ENCODE measurements around the gene MRGPRD. TPM values are rescaled to one million over a fixed set of nuclear protein-coding genes. Genes with fewer than 3 reads are reported as not detected.
A peak's percentile ranks its signal among the peaks of the same experiment; 100 is the strongest.

Gene MRGPRD
- total and polyA plus RNA-seq, 9 donors, result not detected

DNA sequence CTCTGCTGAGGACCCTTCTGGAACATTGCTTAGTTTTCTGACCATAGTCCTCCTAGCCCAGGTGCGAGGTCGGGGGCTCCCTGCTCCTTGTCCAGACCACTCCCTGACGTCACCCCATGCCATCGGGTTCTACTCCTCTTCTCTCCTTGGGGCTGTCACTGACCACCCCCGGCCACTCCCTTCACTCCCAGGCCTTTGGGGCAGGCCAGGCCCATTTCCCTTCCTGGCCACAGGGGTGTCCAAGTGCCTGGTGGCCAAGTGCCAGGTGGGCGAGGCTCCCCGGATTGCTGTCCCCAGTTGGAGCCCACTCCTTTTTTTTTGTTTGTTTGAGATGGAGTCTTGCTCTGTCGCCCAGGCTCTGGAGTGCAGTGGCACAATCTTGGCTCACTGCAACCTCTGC is 19.5 kb downstream of the MRGPRD start:
- no peaks in the 10 kb centered on the region for H3K36me3 ChIP-seq
- H3K4me1 ChIP-seq (ENCODE audit: insufficient read depth), result no peaks in the 10 kb centered on the region
- no peak overlapping the region for H3K4me3 ChIP-seq
- H3K9me3 ChIP-seq, result no peaks in the 10 kb centered on the region
- no peaks in the 10 kb centered on the region for H3K27me3 ChIP-seq
- intact Hi-C loops (cut with DNase I), result no loop called here
- no peak overlapping the region for H3K27ac ChIP-seq
- 75 to 78% (median 78%) methylated on average over 8 of the region's 8 CpGs for WGBS, 3 donors
- TF ChIP-seq POLR2A (IDR thresholded peaks at IDR 0.05) (no peak), EP300 (IDR thresholded peaks at IDR 0.05) (no peak)
- TF ChIP-seq, protein P1, sequence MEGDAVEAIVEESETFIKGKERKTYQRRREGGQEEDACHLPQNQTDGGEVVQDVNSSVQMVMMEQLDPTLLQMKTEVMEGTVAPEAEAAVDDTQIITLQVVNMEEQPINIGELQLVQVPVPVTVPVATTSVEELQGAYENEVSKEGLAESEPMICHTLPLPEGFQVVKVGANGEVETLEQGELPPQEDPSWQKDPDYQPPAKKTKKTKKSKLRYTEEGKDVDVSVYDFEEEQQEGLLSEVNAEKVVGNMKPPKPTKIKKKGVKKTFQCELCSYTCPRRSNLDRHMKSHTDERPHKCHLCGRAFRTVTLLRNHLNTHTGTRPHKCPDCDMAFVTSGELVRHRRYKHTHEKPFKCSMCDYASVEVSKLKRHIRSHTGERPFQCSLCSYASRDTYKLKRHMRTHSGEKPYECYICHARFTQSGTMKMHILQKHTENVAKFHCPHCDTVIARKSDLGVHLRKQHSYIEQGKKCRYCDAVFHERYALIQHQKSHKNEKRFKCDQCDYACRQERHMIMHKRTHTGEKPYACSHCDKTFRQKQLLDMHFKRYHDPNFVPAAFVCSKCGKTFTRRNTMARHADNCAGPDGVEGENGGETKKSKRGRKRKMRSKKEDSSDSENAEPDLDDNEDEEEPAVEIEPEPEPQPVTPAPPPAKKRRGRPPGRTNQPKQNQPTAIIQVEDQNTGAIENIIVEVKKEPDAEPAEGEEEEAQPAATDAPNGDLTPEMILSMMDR (IDR thresholded peaks at IDR 0.05), result no peak
- peak in 1 of 5 donors; percentile 33 for DNase-seq

DNA sequence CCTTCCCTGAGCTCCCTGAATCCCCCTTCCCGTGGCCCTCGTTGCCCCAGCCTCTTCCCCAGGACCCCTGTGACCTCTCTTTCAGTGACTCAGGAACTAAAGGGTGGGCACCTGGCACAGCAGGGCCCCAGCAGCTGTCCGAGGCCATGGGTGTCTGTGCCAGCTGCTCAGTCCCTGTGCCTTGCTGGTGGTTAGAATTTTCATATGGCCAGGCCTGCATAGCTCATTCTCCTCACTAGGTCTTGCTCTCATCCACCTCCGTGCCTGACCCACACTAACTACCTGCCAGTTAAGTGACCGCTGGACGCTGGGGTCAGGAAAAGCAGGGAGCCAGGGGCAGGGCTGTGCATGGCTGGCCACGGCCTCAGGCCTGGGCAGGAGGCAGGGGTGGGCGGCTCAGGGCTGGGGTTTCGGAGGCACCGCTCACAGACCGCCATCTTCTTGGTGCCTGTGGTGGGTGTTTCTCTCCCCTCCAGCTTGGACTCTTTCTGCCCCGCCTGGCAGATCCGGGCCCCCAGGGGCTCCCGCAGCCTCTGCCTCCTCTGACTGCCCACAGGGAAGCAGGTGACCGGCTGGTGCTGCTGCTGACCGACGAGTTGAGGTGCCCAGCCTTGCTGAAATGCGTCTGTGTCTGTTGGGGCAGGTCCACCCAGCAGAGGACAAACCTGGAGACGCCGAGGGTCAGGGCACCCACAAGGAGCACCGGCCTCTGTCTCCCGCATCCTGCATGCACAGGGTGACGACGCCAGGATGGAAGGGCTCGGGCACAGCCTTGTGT is 20.3 kb downstream of the MRGPRD start:
- intact Hi-C loops (cut with DNase I), result no loop called here
- peak in 1 of 5 donors; percentile 27 for DNase-seq
- Histone ChIP-seq H3K4me3 (no peak overlapping the region), H3K9me3 (no peaks in the 10 kb centered on the region), H3K27me3 (no peaks in the 10 kb centered on the region), H3K4me1 (ENCODE audit: insufficient read depth) (no peaks in the 10 kb centered on the region), H3K27ac (no peak overlapping the region), H3K36me3 (no peaks in the 10 kb centered on the region)
- TF ChIP-seq, protein P1 (IDR thresholded peaks at IDR 0.05), result no peak
- no peak for TF ChIP-seq EP300 (IDR thresholded peaks at IDR 0.05)
- no peak for TF ChIP-seq POLR2A (IDR thresholded peaks at IDR 0.05)
- 87 to 90% (median 88%) methylated on average over 20 to 25 of the region's 25 CpGs for WGBS, 3 donors

DNA sequence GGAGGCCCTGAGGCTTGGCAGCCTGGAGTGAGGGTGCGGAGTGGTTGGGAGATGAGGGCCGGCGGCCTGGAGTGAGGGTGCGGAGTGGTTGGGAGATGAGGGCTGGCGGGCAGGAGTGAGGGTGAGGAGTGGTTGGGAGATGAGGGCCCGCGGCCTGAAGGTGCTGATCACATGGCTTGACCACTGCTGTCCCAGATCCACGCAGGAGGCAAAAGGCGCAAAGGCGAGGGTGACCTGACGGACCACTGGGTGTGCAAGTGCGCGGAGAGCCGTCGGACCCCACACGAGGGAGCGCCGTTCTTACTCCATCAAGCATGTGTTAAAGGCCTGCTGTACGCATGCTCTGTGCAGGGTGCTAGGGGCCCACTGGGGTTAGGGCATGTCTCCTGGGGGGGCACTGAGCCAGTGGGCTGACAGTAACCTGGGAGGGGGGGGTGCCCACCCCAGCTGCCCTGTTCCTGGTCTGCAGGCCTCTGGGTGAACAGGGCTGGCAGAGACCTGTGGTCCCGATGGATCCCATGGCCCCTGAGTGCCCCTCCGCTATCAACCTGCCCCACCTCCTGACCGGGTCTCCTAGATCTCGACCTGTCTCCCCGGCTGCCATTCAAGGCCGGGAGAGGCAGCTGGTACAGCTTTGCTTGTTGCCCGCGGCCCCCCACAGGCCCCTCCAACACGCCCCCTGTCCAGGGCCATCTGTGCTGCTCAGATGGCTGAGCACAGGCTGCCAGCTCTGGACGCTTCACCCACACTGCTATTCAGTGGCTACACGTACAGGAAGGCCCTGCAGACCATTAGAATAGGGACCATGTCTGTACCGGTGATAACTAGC is 21.1 kb downstream of the MRGPRD start:
- intact Hi-C loops (cut with DNase I), result no loop called here

DNA sequence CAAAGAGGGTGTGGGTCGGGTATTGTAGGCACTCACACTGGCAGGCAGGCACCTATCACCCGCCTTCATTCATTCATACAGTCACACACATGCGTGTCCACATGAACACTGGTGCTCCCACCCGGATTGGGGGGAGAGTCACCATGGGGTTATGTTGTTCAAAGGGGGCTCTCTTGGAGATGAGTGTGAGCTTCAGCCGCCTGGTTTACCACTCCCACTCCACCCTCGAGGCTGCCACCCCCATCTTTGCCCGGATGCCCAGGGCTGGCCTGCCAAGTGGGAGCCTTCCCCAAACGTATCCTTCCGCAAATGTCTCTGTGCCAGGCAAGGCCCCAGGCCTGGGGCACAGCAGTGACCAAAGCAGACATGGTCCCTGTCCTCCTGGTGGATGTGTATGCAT is 22.6 kb downstream of the MRGPRD start:
- no peak overlapping the region for H3K4me3 ChIP-seq
- WGBS, 3 donors, result 92 to 93% (median 93%) methylated on average over 9 of the region's 9 CpGs
- DNase-seq, result no peak
- H3K9me3 ChIP-seq, result no peaks in the 10 kb centered on the region
- H3K27me3 ChIP-seq, result no peaks in the 10 kb centered on the region
- intact Hi-C loops (cut with DNase I), result no loop called here
- TF ChIP-seq, protein P1 (IDR thresholded peaks at IDR 0.05), result no peak
- TF ChIP-seq POLR2A (IDR thresholded peaks at IDR 0.05) (no peak), EP300 (IDR thresholded peaks at IDR 0.05) (no peak)
- H3K27ac ChIP-seq, result no peak overlapping the region
- no peaks in the 10 kb centered on the region for H3K36me3 ChIP-seq
- H3K4me1 ChIP-seq (ENCODE audit: insufficient read depth), result peaks cover 2% of the 10 kb centered on the region

More for the DNA sequence above, 21.1 kb downstream of the MRGPRD start:
- H3K4me1 ChIP-seq (ENCODE audit: insufficient read depth), result peaks cover 2% of the 10 kb centered on the region
- WGBS, 3 donors, result 89 to 90% (median 89%) methylated on average over 29 to 31 of the region's 31 CpGs
- TF ChIP-seq POLR2A (IDR thresholded peaks at IDR 0.05) (no peak), EP300 (IDR thresholded peaks at IDR 0.05) (no peak)
- TF ChIP-seq, protein P1 (IDR thresholded peaks at IDR 0.05), result no peak
- no peaks in the 10 kb centered on the region for H3K9me3 ChIP-seq
- no peaks in the 10 kb centered on the region for H3K27me3 ChIP-seq
- DNase-seq, result peak in 2 of 5 donors; percentile 11 to 30
- H3K4me3 ChIP-seq, result no peak overlapping the region
- H3K27ac ChIP-seq, result no peak overlapping the region
- H3K36me3 ChIP-seq, result no peaks in the 10 kb centered on the region
